ENCODE measurements around the gene OLFML2B. TPM values are rescaled to one million over a fixed set of nuclear protein-coding genes. Genes with fewer than 3 reads are reported as not detected.
A peak's percentile ranks its signal among the peaks of the same experiment; 100 is the strongest.

The OLFML2B gene
- total RNA-seq, 4 donors from 2014 or later: 8.5 to 38.4 (median 12.9) TPM

DNA sequence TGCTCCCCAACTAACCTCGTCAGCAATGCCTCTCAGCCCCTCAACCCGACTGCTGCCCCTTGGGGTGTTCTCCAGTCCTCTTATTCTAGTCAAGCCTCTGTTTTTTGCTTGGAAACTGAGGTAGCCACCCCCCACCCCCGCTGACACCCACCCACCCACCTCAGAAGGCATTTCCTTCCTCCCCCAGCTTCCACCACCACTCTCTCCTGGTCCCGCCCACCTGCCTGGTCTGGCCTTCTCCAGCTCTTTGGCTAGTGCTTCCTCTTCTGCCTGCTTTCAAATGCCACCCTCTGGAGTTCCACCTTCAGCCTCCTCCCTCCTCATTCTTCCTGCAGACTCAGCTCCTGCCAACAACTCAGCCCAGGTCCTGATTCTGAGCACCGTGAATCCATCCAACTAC, 35.3 kb downstream of the OLFML2B start:
- TF ChIP-seq POLR2A (IDR thresholded peaks at IDR 0.05): no peak
- TF ChIP-seq, protein P1, sequence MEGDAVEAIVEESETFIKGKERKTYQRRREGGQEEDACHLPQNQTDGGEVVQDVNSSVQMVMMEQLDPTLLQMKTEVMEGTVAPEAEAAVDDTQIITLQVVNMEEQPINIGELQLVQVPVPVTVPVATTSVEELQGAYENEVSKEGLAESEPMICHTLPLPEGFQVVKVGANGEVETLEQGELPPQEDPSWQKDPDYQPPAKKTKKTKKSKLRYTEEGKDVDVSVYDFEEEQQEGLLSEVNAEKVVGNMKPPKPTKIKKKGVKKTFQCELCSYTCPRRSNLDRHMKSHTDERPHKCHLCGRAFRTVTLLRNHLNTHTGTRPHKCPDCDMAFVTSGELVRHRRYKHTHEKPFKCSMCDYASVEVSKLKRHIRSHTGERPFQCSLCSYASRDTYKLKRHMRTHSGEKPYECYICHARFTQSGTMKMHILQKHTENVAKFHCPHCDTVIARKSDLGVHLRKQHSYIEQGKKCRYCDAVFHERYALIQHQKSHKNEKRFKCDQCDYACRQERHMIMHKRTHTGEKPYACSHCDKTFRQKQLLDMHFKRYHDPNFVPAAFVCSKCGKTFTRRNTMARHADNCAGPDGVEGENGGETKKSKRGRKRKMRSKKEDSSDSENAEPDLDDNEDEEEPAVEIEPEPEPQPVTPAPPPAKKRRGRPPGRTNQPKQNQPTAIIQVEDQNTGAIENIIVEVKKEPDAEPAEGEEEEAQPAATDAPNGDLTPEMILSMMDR (IDR thresholded peaks at IDR 0.05): no peak
- Histone ChIP-seq H3K27me3 (no peaks in the 10 kb centered on the region), H3K9me3 (peaks cover 0 to 3% of the 10 kb centered on the region in 2 donors), H3K27ac (peak overlapping the region; percentile 20 to 60), H3K4me1 (no peaks in the 10 kb centered on the region), H3K4me3 (no peak overlapping the region), H3K36me3 (no peaks in the 10 kb centered on the region)
- intact Hi-C loops (cut with DNase I; ENCODE audit: low total_unique reads): no loop called here
- DNase-seq: no peak

DNA sequence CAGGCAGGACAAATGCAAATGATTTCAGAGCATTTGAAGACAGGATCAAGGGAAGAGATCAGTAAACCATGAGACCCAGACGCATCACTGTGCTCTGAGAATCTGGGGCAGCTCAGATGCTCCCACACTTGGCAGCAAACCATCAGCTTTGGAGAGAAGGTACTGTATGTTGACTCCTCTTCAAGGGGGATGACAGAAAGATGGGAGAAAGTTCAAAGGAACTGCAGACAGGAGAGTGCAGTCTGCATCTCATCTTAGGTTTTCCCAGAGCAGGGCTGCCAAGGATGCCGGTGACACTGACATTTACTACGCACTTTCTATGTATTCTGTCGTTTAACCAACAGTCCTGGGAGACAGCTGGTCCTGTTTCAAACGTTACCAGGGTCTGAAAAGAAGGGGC, 35.8 kb downstream of the OLFML2B start:
- intact Hi-C loops (cut with DNase I; ENCODE audit: low total_unique reads): no loop called here

DNA sequence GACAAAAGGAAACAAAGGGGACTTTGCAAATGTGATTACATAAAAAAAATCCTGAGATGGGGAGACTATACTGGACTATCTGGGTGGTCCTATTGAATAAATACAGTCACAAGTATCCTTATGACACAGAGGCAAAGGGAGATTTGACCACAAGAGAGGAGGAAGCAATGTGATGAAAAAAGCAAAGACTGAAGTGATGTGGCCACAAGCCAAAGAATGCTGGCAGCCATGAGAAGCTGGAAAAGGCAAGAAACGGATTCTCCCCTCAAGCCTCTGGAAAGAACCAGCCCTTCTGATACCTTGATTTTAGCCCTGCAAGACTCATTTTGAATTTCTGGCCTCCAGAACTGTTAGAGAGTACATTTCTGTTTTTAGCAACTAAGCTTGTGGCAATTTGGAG, 36.4 kb downstream of the OLFML2B start:
- no peaks in the 10 kb centered on the region for H3K4me1 ChIP-seq
- H3K36me3 ChIP-seq: no peaks in the 10 kb centered on the region
- H3K27ac ChIP-seq: peak overlapping the region in 1 of 2 donors; percentile 60
- intact Hi-C loops (cut with DNase I; ENCODE audit: low total_unique reads): no loop called here
- no peak for DNase-seq
- H3K9me3 ChIP-seq: peaks cover 0 to 3% of the 10 kb centered on the region in 2 donors
- H3K4me3 ChIP-seq: no peak overlapping the region
- H3K27me3 ChIP-seq: no peaks in the 10 kb centered on the region
- TF ChIP-seq, protein P1 (IDR thresholded peaks at IDR 0.05): no peak
- no peak for TF ChIP-seq POLR2A (IDR thresholded peaks at IDR 0.05)

More for the DNA sequence above, 35.8 kb downstream of the OLFML2B start:
- Histone ChIP-seq H3K27ac (peak overlapping the region; percentile 20 to 60), H3K27me3 (no peaks in the 10 kb centered on the region), H3K4me1 (no peaks in the 10 kb centered on the region), H3K4me3 (no peak overlapping the region), H3K36me3 (no peaks in the 10 kb centered on the region), H3K9me3 (peaks cover 0 to 3% of the 10 kb centered on the region in 2 donors)
- TF ChIP-seq POLR2A (IDR thresholded peaks at IDR 0.05): no peak
- peak in 1 of 2 donors; percentile 64 for DNase-seq

DNA sequence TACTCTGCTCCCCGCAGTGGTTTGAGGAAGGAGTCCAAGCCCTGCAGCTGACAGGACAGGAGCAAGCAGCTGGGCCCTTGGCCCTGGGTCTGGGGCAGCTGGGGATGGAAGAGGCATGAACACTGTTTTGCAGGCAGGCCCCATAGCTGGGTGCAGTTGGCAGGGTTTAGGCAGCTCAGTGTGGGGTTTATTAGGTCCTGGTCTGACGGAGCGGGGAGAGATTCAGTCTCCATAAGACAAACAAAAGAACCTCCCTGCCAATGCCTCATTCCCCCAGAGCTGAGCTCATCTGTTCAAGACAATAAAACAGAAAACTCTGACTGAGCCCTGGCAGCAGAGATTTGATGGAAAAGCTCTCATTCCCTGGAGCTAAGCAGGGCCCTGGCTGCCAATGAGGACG, 37.3 kb downstream of the OLFML2B start:
- Histone ChIP-seq H3K4me3 (no peak overlapping the region), H3K27me3 (no peaks in the 10 kb centered on the region), H3K9me3 (peaks cover 0 to 3% of the 10 kb centered on the region in 2 donors), H3K27ac (peak overlapping the region; percentile 42 to 53), H3K36me3 (no peaks in the 10 kb centered on the region), H3K4me1 (no peaks in the 10 kb centered on the region)
- peak in 1 of 2 donors; percentile 40 for DNase-seq
- no peak for TF ChIP-seq POLR2A (IDR thresholded peaks at IDR 0.05)
- TF ChIP-seq, protein P1 (IDR thresholded peaks at IDR 0.05): no peak
- intact Hi-C loops (cut with DNase I; ENCODE audit: low total_unique reads): no loop called here

DNA sequence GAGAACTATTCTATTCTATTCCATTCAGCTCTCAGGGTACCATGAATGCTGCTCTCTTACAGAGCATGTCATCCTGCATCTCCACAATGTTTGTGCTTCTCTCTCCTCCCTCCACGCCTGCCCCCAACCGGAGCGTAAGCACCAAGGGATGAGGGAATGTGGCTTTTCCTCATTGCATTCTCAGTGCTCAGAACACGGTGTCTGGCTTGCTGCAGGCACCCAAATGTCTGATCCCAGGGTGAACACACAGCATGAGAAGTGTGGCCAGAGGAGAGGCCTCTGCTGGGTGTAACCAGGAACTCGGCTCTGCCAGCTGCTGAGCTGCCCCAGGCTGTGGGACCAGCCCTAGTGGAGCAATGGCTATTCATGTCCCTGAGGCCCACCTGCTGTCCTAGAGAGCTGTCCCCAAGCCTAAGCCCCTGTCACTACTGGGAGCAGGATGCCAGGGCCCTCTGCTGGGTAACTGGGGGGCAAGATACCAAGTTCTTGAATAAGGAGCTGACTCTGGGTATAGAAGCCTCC, 38.3 kb downstream of the OLFML2B start:
- H3K9me3 ChIP-seq: peaks cover 0 to 3% of the 10 kb centered on the region in 2 donors
- TF ChIP-seq POLR2A (IDR thresholded peaks at IDR 0.05): no peak
- TF ChIP-seq, protein P1 (IDR thresholded peaks at IDR 0.05): no peak
- H3K36me3 ChIP-seq: no peaks in the 10 kb centered on the region
- intact Hi-C loops (cut with DNase I; ENCODE audit: low total_unique reads): no loop called here
- no peaks in the 10 kb centered on the region for H3K27me3 ChIP-seq
- DNase-seq: no peak
- no peak overlapping the region for H3K4me3 ChIP-seq
- peak overlapping the region in 1 of 2 donors; percentile 53 for H3K27ac ChIP-seq
- H3K4me1 ChIP-seq: no peaks in the 10 kb centered on the region

All from uterus (tissue), 4 donors.